K562 (cell line): ENCODE data around the gene CCDC3. TPM values are rescaled to one million over a fixed set of nuclear protein-coding genes. Genes with fewer than 3 reads are reported as not detected.

Source experiments
- ATAC-seq: fragments of 200-7000 bp; cut with Tn5 transposase; 3 replicates; pipeline ENCODE4 v1.9.1; 2020; ENCODE audit warnings: moderate library complexity
- BruUV-seq: library from RNA; stranded (reverse); fragments of 400-500 nt; replicated peaks from 2 replicates; lab custom pipeline; 2021; lab: Mats Ljungman, UMichigan
- CTCF ChIA-PET: fragments of 300-600 bp; formaldehyde crosslinking; extraction: SDS; loops from one replicate; lab custom pipeline; 2021; ENCODE audit warnings: low intra/inter-chr PET ratio; lab: Yijun Ruan, JAX
- POLR2A ChIA-PET: fragments of 300-600, 350-650 bp; sonication (Branson Sonifier 250); formaldehyde crosslinking; extraction: SDS; loops from one replicate; lab custom pipeline; 2021; ENCODE audit warnings: antibody characterized with exemption, inconsistent platforms; lab: Yijun Ruan, JAX
- DNase-seq, 4 experiments: peaks; one replicate each; pipeline versions ENCODE4 v3.0.0 to v3.0.0-alpha.2; 2011 to 2018; ENCODE audit warnings: low spot score in 3 of 4, mixed read lengths in 3 of 4; ENCODE audit errors: extremely low read depth in 1 of 4
- FAIRE-seq: peaks from 2 replicates; lab custom pipeline; 2011; peaks lifted over from hg19 to GRCh38; lab: Jason Lieb, UNC
- H2AFZ ChIP-seq: 2 replicates; pipeline ENCODE4 v1.6.0; 2011; ENCODE audit warnings: low read depth, low read length, control low read depth, inconsistent platforms
- H3K27ac ChIP-seq: fragments of 200-600 bp; 3 replicates; pipeline ENCODE4 v1.8.0; 2011; ENCODE audit warnings: low read depth, mild to moderate bottlenecking, control low read depth, inconsistent platforms, low read length, moderate library complexity, mixed read lengths; ENCODE audit errors: extremely low read depth
- H3K27me3 ChIP-seq, 2 experiments: fragments of 300-600 bp in 1 of 2; 2 replicates in 1 of 2; 3 replicates in 1 of 2; pipeline versions ENCODE4 v1.6.0 to v1.8.0; 2011; ENCODE audit warnings: inconsistent platforms in 2 of 2, low read length in 2 of 2, mild to moderate bottlenecking in 1 of 2, mixed read lengths in 1 of 2, moderate library complexity in 1 of 2; ENCODE audit not compliant: control insufficient read depth in 2 of 2, insufficient read depth in 2 of 2
- H3K36me3 ChIP-seq: fragments of 300-600 bp; 3 replicates; pipeline ENCODE4 v1.8.0; 2011; ENCODE audit warnings: mild to moderate bottlenecking, low read length, inconsistent platforms; ENCODE audit not compliant: control insufficient read depth, insufficient read depth
- H3K4me1 ChIP-seq, 2 experiments: fragments of 200-600 bp in 1 of 2; replicated peaks in 1 of 2; 2 replicates in 1 of 2; 3 replicates in 1 of 2; pipeline versions ENCODE4 v1.5.1 to v1.8.0; 2011; ENCODE audit warnings: inconsistent platforms in 2 of 2, low read length in 2 of 2, mild to moderate bottlenecking in 1 of 2, mixed read lengths in 1 of 2, moderate library complexity in 1 of 2; ENCODE audit not compliant: control insufficient read depth in 2 of 2, insufficient read depth in 2 of 2
- H3K4me2 ChIP-seq: 2 replicates; pipeline ENCODE4 v1.6.1; 2011; ENCODE audit warnings: low read length, control low read depth, inconsistent platforms, mixed read lengths; ENCODE audit not compliant: insufficient read depth
- H3K4me3 ChIP-seq: fragments of 200-600 bp; sonication (generic), shearing (Covaris generic); 2 replicates; pipeline ENCODE4 v1.5.1; 2016; ENCODE audit warnings: control low read depth, inconsistent platforms
- H3K79me2 ChIP-seq: fragments of 200-600 bp; 3 replicates; pipeline ENCODE4 v1.8.0; 2011; ENCODE audit warnings: low read length, inconsistent platforms; ENCODE audit not compliant: control insufficient read depth, insufficient read depth
- H3K9ac ChIP-seq, 2 experiments: 2 replicates each; pipeline versions ENCODE4 v1.6.0 to v1.6.1; 2011; ENCODE audit warnings: low read depth in 2 of 2, low read length in 2 of 2, control low read depth in 1 of 2, inconsistent platforms in 1 of 2, mild to moderate bottlenecking in 1 of 2, mixed read lengths in 1 of 2; ENCODE audit not compliant: insufficient read depth in 1 of 2
- H3K9me1 ChIP-seq: one replicate; pipeline ENCODE4 v1.6.0; 2011; ENCODE audit warnings: inconsistent platforms, mild to moderate bottlenecking, low read length, moderate library complexity; ENCODE audit not compliant: control insufficient read depth, insufficient read depth
- H3K9me3 ChIP-seq: replicated peaks from 2 replicates; pipeline ENCODE4 v1.5.1; 2011; ENCODE audit warnings: low read depth, low read length, inconsistent platforms; ENCODE audit not compliant: control insufficient read depth, insufficient read depth
- H4K20me1 ChIP-seq: replicated peaks from 2 replicates; pipeline ENCODE4 v1.6.1; 2011; ENCODE audit warnings: low read length, inconsistent platforms, mixed read lengths; ENCODE audit not compliant: control insufficient read depth, insufficient read depth
- DNMT1 ChIP-seq: fragments of 450-650 bp; IDR thresholded peaks from 2 replicates; pipeline ENCODE4 v1.6.1; 2016; ENCODE audit warnings: antibody characterized with exemption, mild to moderate bottlenecking
- HEY1 ChIP-seq: fragments of 250-450 bp; sonication (Bioruptor Pico); IDR thresholded peaks from 2 replicates; pipeline ENCODE4 v1.5.0; 2020; ENCODE audit warnings: mild to moderate bottlenecking, moderate library complexity, borderline replicate concordance
- RBM25 ChIP-seq: fragments of 200-400 bp; formaldehyde crosslinking; IDR thresholded peaks from 2 replicates; pipeline ENCODE4 v1.6.1; 2018; ENCODE audit warnings: low read length, low read depth, moderate library complexity; ENCODE audit not compliant: severe bottlenecking
- SMAD3 ChIP-seq: fragments of 450-650 bp; formaldehyde crosslinking; conservative IDR thresholded peaks from 2 replicates; pipeline ENCODE4 v1.4.0; 2020; ENCODE audit warnings: mild to moderate bottlenecking
- ZNF146 ChIP-seq: IDR thresholded peaks from one replicate; pipeline ENCODE4 v1.6.1; 2018; ENCODE audit warnings: missing compliant biosample characterization; ENCODE audit not compliant: unreplicated experiment
- ZNF507 ChIP-seq: conservative IDR thresholded peaks from 2 replicates; pipeline ENCODE4 v1.6.1; 2017; ENCODE audit warnings: missing genetic modification characterization, missing compliant biosample characterization
- WGBS: fragments of 100-300 bp; shearing (Covaris generic); methylation state at CpG from one replicate; pipeline ENCODE4 v1.1.6; 2016; ENCODE audit warnings: low coverage, mixed read lengths; ENCODE audit not compliant: insufficient coverage; ENCODE audit errors: missing lambda C conversion rate; 5-methylcytosine and 5-hydroxymethylcytosine counted together
- in situ Hi-C: fragments of 300-500 bp; cut with MboI; formaldehyde crosslinking; loops from 4 replicates; pipeline ENCODE4 v1.15.0; 2018; ENCODE audit warnings: inconsistent platforms, mixed read lengths
- intact Hi-C: fragments of 100-400 bp; cut with micrococcal nuclease; formaldehyde crosslinking; loops from 2 replicates; pipeline ENCODE4 v1.14.2; 2022
- polyA plus RNA-seq, 8 experiments: library from polyadenylated mRNA; depleted of rRNA in 4 of 8; stranded (reverse) in 5 of 8; unstranded in 3 of 8; fragments of >200 nt; fragmentation: Nextera tagmentation in 2 of 8; fragmentation: Illumina TruSeq in 1 of 8; extraction: Ambion mirVana in 2 of 8; extraction: Trizol in 1 of 8; gene quantifications; 2 replicates each; pipeline versions ENCODE4 v1.2.1 to v1.2.3, GENCODE V29; 2011 to 2014; ENCODE audit warnings: inconsistent platforms in 1 of 8, missing spikeins in 1 of 8
- total RNA-seq, 7 experiments: library from RNA; depleted of rRNA in 6 of 7; stranded (reverse); fragments of >200 nt in 6 of 7; fragmentation: Illumina TruSeq in 2 of 7; extraction: Trizol in 2 of 7; gene quantifications; 2 replicates each; pipeline versions ENCODE4 v1.2.1 to v1.2.3, GENCODE V29; 2011 to 2021; ENCODE audit warnings: low replicate concordance in 1 of 7

Gene CCDC3
- total and polyA plus RNA-seq, 9 of the 15 experiments (the other 6 are each of a cell fraction or from before 2014, with no cell fraction given), result not detected

- TF ChIP-seq ZNF507 (tag), result no peak
- TF ChIP-seq HEY1, result no peak
- no peak for TF ChIP-seq SMAD3
- TF ChIP-seq, all 486 proteins: peak for 0
Measured at GRCh38 chr10:13046851-13047528, 45.5 kb upstream of the CCDC3 start (continued).

GRCh38 chr10:13043520-13043919, 42.0 kb upstream of the CCDC3 start:
- DNase-seq (no peak), ATAC-seq (no peak), FAIRE-seq (no peak)
- CTCF ChIA-PET, result no interaction called here
- H3K79me2 ChIP-seq, result no peaks in the 10 kb centered on the region
- H4K20me1 ChIP-seq, result 0 out of 2 replicates have a peak, but pooled peaks cover 4% of the 10 kb centered on the region
- BruUV-seq, result no TSS peak
- WGBS, result 32% methylated on average over 2 of the region's 2 CpGs
- intact Hi-C loops (no loop called here), in situ Hi-C loops (no loop called here)
- POLR2A ChIA-PET, result no interaction called here
- no peaks in the 10 kb centered on the region for H3K9me1 ChIP-seq
- TF ChIP-seq ZNF146 (peak; percentile 95), DNMT1 (no peak), RBM25 (peak; percentile 96)
- no peaks in the 10 kb centered on the region for H3K9me3 ChIP-seq
- H3K4me1 ChIP-seq, result peaks cover 0 to 6% of the 10 kb centered on the region in 2 experiments; a peak in 2 of 5 replicates
- no peak overlapping the region for H3K4me2 ChIP-seq
- H3K27me3 ChIP-seq, result peaks cover 5 to 7% of the 10 kb centered on the region in 2 experiments; a peak in 3 of 5 replicates
- H3K36me3 ChIP-seq, result no peaks in the 10 kb centered on the region
- no peak overlapping the region for H3K27ac ChIP-seq
- H3K9ac ChIP-seq, result no peak overlapping the region
- no peak overlapping the region for H3K4me3 ChIP-seq
- H2AFZ ChIP-seq, result no peak overlapping the region
